Activated T-cell treated with anti-CD3 and anti-CD28 coated beads for 1 hour (primary cell): ENCODE results near the gene CDH22.

Experiments
- DNase-seq: peaks from one replicate; pipeline ENCODE4 v3.0.0-alpha.2; 2020; ENCODE audit warnings: low read depth

CDH22 gene

GRCh38 chr20:46240881-46241280 is 67.4 kb downstream of the CDH22 start:
- no peak for DNase-seq

GRCh38 chr20:46240065-46240464 is 68.2 kb downstream of the CDH22 start:
- no peak for DNase-seq

- DNase-seq, result no peak
Observed at GRCh38 chr20:46237736-46238135, 70.6 kb downstream of the CDH22 start.

DNA sequence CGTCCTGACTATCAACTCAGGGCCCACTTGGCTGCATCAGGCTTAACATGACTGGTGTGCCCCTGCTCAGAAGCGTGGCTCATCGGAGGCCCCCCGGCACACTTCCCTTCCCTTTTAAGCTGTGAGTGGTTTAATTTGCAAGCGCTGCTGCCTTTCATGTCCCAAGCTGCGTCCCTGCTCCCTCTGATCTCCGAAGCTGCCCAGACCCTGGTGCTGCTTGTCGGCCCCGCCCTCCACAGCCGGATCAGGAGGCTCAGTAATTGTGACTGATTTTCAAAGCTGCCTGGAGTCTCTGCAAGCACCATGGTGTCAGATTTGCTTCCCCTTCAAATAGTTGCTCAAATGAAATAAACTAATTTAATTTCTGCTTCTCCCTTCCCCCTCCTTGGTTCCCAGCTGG is 71.1 kb downstream of the CDH22 start:
- DNase-seq, result no peak

DNA sequence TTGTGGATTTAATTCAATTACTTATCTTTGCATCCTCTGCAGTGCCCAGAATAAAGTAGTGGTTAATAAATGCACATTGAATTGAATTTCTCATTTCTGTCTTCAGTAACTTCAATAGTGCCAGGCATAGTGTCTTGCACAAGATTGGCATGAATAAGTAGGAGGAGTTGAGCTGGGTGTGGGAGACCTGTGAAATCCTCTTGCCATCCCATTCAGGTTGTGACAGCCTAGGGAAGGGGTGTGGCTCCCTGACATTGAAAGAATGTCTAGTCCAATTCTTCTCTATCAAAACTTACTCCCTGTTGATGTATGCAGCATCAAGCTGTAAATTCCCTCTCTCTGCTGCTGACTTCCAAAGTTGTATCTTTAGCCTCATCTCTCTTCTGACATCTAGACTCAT is 73.2 kb downstream of the CDH22 start:
- no peak for DNase-seq

DNA sequence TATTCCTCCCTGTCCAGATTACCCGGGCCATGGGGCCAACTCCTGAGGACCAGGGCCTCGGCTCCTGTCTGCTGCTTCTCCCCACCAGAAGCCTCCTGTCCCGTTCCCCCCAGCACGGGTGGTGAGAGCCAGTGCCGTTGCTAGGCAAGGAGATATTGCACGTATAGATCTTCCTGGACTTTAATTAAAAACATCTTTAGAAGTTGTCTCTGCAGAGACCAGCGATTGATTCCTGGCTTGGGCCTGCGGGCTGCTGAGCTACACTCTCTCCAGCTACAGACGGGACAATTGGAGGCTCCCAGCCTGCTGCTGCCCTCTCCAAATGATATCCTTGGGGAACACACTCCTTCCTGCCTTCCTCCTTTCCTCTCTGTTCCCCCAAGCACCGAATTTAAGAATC is 74.6 kb downstream of the CDH22 start:
- DNase-seq, result no peak

- no peak for DNase-seq
Observed at GRCh38 chr20:46232539-46232938, 75.8 kb downstream of the CDH22 start.

DNA sequence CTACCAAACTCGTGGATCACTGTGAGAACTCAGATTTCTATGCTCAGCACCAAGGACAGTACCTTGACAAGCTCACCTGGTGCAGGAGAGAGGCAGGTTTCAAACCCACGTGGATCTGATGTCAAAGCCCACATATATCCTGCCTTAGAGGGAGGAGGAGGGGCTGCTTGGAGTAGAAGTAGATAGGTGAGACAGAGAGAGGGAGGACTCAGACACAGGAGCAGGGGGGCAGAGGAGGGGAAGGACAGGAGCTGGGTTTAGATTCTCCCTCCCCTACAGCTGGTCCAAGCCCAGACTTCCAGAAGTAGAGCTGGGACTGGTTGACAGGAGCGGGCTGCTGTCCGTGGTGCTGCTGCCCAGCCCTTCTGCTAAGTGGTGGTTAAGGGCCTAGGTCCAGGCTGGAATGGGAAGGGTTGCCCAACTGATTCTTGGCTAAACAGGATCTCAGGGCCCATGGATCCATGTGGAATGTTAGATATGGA is 77.5 kb downstream of the CDH22 start:
- DNase-seq, result no peak

DNA sequence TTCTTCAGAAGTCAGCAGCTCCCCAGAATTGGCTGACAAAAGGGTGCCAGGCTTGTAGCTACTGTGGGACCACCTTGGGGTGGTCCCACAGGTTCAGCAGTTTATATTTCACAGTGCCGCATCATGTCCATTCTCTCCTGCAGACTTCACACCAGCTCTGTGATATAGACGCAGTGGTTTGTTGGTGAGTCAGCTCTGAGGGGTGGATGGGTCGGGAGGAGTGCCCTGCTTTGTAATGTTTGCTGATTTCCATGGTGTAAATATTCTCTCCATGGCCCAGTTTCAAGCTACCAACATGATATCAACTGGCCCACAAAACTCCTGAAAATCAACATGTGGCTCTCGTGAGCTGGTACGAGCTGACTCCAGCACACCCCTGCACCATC is 78.2 kb downstream of the CDH22 start:
- no peak for DNase-seq

DNA sequence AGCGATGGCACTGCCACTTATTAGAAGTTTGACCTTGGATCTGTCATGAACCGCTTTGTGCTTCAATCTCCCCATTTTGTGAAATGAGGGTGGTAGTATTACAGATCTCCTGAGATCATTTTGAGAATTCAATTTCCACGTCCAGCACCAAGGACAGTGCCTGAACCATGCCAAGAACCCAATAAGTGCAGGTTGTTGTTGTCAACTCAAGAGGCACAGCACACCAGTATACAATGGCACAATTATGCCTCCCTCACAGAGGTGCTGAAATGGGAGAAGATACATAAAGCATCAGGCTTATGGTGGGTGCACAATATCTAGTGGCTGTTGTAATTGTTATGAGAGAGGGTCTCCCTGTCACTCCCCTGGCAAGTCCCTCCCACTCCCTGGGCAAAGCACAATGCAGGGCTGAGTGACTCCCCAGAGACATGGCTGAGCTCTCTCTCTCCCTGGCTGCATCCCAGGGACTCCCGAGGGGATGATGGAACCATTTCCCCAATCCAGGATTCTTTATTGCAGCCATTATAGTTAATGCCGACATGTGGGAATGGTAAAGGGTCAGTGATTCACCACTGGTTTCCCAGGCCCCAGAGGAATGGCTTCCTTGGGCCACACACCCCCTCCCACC is 78.7 kb downstream of the CDH22 start:
- no peak for DNase-seq

DNA sequence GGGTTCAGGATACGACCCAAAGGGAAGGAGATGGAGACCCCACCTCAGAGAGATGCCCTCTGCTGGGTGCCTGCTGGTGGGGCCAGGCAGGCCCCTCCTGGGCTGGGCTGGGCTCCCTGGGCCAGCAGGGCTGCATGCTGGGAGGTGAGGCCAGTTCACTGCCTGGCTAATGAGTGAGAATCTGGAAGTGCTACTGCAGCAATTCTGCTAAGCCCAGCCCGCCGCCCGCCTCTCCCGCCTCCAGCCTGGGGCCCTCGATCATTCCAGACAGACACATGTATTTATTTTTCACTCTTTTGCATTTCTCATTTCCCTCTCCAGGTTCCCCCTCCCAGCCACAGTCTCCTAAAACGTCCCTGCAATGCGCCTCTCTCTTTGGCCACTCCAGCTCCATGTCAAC is 79.6 kb downstream of the CDH22 start:
- no peak for DNase-seq

DNA sequence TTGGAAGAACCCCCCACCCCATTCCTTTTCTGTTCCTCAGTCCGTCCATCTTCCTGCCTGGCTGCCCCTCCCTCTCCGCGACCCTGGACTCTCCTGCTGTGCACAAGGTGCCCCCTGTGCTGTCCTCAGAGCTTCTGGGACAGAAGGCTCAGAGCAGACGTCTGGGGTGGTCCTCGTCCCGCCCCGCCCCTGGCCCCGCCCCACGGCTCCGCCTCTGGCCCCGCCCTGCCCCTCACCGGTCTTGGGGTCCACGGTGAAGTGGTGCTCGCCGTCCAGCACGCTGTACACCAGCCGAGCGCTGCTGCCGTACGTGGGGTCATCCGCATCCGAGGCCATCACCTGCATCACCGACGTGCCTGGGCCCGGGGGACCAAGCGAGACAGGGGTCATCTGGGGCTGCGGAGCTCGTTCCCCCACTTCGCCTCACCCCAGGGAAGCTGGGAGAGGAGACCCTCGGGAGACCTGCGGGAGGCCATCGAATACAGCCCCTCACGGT is 81.0 kb downstream of the CDH22 start:
- DNase-seq, result no peak

DNA sequence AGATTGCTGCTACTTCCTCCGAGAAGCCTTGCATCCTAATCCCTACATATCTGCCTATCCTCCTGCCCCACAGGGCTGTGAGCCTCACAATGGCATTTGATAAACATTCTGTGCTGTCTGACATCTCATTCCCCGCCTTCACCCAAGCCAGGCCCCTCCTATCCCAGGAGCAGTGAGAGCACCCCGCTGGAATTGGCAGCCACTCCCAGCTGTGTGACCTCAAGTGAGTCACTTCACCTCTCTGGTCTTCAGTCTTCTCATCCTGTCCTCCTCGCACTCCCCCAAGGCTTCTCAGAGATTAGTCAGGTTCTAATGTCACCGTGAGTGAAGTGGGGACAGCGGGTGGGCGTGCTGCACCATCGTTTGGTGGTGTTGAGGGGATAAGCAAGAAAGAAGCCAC is 81.7 kb downstream of the CDH22 start:
- DNase-seq, result no peak

DNA sequence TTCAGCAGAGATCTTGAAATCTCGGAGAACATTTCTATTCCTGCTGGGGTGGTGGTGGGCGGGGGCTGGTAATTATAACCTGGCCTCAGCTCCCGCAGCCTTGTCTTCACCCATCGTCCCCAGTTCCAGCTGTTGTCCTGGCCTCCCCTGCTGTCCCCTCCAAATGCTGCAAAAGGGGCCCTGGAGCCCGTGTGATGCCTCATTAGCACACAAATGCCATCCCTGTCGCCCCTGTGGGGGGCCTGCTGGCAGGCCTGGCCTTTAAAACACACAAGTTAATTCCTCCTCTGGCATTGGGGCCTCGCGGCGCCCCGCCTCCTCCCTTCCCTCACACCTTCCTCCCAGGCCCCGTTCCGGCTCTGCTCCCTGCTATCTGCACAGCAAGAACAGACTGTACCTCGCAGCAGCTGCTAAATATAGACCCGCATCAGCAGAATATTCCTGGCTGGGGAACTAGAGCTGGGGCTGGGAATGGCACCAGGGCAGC is 85.7 kb downstream of the CDH22 start:
- DNase-seq, result no peak

DNA sequence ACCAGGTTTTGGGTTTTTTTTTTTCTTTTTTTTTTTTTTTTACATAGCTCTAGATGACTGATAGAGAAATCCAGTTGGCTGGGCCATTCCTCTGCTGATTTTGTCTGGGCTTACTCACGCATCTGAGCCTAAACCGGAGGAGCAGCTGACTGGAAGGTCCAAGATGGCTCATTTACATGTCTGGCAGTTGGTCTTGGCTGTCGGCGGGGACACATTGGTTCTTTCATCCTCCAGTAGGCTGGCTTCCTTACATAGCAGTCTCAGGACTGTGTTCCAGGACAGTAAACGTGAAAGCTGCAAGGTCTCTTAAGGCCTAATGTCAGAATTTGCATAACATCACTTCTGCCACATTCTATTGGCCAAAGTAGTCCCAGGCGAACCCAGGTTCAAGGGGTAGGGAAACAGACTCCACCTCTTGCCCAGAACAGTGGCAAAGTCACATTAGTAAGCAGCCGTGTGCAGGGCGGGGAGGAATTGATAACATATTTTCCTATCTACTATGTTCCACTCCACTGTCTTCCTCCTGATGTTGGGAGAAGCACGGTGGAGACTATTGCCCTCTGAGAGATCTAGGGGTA is 87.0 kb downstream of the CDH22 start:
- DNase-seq, result no peak

DNA sequence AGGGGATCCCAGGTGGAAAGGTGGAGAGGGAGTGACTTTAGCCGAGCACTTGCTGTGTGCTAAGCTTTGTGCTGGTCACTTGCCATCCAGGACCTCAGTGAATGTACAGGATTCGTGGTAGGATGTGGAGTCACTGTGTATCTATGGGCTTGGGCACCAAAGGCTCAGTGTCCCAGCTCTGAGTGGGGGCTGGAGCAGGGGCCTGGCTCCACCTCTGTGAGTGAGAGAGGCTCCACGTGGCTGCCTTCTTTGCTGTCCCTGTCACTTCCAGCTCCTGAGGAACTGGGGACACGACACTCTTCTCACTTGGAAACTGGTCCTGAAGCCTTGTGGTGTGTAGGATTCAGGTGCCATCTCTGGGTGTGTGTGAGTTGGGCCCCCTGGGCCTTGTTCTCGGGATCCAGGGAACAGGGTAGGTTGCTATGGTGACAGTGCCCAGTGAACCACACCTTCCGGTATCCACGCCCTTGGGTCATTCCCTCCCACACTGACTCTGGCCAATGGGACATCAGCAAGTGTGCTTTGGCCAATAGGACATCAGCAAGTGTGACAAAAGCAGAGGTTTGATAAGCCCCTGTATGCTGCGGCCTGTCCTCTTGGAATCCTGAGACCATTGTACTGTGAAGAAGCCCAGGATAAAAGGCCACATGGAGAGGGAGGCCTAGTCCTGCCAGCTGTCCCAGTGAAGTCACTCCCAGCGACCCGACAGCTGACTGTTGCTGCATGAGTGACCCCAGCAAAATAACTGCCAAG is 87.7 kb downstream of the CDH22 start:
- DNase-seq, result no peak

DNA sequence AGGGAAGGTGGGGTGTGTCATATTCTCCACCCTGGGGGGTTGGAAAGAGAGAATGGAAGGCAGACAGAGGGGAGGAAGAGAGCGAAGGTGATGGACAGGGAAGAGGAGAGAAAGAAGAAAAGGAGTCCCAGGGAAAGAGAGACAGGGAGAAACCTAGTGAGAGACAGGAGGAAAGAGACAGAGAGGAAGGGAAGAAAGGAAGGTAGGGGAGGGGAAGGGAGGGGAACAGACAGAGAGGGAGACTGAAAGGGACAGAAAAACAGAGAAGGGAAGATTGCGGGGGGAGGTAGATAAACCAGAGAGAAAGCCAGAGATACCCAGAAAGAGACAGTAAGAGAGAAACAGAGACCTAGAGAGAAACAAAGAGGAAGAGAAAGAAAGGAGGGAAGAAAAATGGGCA is 88.4 kb downstream of the CDH22 start:
- no peak for DNase-seq

DNA sequence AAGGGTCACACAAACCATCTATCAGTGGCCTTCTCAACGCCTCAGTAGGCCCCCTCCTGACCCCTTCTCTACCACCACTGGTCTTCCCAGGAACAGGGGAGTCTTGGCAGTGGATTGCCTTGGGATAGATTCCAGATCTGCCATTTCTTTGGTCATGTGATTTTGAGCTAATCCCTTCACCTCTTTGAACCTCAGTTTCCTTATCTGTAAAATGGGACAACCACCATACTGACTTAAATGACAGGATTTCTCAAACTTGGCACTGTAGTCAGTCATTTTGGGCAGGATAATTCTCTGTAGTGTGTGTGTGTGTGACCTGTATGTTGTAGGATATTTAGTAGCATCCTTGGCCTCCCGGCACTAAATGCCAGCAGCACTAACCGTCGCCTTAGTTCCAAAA is 89.1 kb downstream of the CDH22 start:
- no peak for DNase-seq

GRCh38 chr20:46218656-46219055 is 89.6 kb downstream of the CDH22 start:
- no peak for DNase-seq

DNA sequence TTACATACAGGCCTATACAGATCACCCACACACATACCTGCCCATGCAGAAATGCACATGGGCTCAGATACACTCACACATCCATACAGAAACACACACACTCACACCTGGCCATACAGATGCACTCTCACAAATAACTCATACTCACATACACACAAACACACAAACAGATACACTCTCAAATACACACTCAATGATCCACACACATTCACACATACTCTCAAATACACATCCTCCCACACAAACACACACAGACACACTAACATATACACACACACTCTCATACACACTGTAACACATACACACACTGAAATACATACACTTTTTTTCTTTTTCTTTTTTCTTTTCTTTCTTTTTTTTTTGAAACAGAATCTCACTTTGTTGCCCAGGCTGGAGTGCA is 90.7 kb downstream of the CDH22 start:
- DNase-seq, result no peak

GRCh38 chr20:46216770-46217464 is 91.4 kb downstream of the CDH22 start:
- no peak for DNase-seq

DNA sequence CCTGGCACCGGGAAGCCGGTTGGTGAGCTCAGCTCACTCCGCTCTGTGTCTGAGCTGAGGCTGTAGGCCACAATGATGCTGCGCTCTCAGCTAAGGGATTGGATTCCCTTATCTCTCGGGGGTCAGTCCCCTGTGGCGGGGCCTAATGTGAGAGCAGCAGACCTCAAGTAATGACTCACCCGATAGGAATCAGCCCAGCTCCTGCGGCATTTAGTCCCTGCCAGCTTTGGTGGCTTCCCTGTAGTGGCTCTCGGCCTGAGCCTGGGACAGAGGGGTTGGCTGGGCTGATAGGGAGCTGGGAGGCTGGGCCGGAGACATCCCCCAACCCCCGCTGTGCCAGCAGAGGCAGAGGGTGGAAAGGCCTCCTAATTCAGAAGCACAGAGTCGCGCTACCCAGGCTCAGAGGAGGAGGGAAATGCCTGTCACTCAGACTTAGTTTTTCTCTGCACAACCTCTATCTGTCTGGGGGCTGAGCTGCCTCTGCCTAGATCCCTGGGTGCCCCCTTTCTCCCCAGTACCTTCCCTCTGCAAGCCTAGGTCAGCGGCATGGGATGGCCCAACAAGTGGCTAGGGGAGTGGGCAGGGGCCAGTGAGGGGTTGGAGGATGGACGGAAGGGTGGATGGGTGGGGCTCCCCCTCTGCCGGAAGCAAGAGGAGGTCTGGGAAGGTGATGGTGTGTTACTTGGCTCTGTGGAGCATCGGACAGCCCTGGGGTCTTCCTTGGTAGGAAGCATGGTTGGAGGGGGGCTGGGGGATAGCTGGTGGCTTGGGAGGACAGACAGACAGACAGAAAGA is 92.2 kb downstream of the CDH22 start:
- DNase-seq, result no peak
